Stimulated activated CD8-positive, alpha-beta memory T cell treated with anti-CD3 and anti-CD28 coated beads, Interleukin-12 subunit alpha, Interleukin-12 subunit beta, amount 100 ng/mL, for 24 hours (primary cell): ENCODE results near the gene TUBB2B.

Source experiments
- DNase-seq: peaks from one replicate; pipeline ENCODE4 v3.0.0-alpha.2; 2020; ENCODE audit errors: extremely low read depth

Gene TUBB2B

DNA sequence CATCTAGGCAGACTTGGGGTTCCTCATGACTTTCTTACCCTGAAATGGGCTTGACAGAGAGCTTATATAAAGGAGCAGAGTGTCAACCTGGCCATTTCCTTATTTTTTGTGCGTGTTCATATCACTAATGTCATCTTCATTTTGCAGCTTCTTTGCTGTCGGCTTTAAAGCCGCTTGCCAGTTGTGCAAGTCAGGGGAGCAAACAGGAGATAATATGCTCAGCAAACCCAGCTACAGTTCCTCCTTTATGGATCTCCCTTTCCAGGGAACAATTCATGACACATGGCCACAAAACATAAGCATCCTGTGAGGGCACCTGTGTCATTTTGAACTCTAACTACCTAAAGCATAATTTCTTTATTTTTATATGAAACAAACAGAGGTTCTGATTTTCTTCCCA, 6.5 kb upstream of the TUBB2B start:
- DNase-seq = no peak

GRCh38 chr6:3233321-3233720, 5.9 kb upstream of the TUBB2B start:
- no peak for DNase-seq

- DNase-seq = no peak
Observed at GRCh38 chr6:3232017-3232945, 4.8 kb upstream of the TUBB2B start.

- DNase-seq = no peak
Observed at GRCh38 chr6:3231247-3232016, 4.0 kb upstream of the TUBB2B start.

GRCh38 chr6:3230900-3231246, 3.4 kb upstream of the TUBB2B start:
- no peak for DNase-seq

DNA sequence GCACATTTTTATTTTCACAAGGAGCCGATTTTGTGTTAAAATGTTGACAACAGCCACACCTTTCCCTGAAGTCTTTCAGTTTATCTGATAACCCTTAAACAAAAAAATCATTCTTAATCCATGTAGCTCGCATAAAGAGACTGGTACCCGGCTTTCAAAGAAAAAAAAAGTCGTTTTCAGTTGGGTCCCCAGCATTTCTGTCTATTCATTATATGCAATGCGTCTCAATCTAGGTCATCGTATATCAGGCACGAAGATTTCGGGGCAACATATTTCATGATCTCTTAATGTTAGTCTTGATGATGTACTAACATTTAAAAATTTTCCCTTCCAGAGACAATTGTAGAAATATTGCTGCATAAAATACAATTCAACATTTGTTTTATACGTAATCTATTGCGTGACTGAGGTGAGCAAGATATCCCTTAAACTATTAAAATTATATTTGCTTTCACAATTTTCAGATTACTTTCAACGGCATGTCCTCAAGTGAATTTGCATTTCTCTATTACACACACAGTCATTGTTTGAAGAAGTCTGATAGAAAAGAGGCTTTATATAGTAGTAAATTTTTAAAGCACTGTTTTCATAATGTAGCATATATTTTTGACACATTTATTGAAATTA, 2.9 kb upstream of the TUBB2B start:
- DNase-seq = no peak

- peak; percentile 11 for DNase-seq
Observed at GRCh38 chr6:3229566-3230178, 2.2 kb upstream of the TUBB2B start.

DNA sequence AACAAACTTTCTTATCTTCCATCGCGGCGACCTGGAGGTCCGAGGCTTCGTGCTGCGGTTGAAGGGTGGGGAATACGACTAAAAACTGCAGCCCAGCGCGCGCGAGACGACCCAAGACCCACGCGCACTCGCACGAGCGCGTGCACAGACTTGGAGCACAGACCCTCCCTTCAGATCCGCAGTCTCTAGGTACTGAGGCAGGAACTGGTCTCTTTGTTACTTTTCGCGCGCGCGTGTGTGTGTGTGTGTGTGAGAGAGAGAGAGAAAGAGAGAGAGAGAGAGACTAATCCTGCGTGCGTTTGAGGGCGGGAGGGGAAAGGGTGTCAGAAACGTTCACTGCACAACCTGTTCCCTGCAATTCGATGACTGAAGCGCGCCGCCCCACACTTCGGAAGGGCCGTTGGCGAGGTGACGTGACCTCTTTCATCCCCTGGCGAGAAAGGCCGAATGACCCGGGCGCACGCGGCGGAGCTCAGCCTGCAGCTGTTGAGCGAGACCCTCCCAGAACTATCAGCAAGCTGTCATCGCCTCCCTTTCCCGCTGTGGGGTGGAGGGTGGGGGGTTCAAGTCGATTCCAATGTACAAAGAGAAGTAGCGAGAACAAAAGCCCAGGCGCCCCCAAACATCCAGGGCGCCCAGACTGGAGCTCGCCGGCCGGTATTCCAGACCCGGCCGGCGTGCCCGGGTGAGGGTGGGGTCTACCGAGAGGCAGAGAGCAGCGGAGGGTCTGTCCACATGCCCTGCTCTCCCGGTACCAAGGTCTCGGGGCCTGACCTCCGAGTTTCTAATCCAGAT, 1.5 kb upstream of the TUBB2B start:
- DNase-seq = no peak

GRCh38 chr6:3228046-3228671, 706 bp upstream of the TUBB2B start:
- no peak for DNase-seq

DNA sequence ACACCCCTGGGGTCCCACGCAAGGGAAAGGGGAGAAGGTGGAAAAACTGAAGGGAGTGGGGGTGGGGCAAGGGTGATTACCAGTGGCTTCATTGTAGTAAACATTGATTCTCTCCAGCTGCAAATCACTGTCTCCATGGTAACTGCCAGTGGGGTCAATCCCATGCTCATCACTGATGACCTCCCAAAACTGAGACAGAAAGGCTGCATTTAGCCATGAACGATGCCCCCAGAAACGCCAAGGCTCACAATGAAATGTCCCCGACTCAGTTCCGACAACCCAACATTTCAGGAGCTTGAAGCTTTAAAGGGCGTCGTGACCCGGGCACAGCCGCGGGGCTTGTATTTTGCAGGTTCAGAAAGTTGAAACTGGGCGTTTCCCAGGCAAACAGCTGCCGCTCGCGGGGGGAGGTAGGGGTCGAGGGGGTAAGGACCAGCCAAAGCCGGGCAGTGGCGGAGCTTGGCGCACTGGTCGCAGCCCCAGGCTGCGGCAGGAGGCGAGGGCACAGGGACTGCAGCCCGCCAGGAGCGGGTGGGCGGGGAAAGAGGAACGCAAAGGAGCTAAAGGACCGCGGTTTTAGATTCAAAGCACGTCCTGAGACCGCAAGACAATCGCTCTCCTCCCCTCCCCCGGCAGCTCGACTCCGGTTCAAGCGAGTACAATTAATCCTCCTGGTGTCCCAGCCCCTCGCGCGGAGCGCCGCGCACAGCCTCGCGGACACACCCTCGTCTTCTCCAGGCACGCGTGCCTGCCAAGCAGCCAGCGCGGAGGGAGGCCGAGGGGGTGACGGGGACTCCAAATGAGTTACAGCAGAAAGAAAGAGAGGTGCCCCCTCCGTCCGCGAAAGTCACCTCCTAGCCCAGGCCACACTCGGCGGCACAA, 731 bp downstream of the TUBB2B start:
- no peak for DNase-seq

DNA sequence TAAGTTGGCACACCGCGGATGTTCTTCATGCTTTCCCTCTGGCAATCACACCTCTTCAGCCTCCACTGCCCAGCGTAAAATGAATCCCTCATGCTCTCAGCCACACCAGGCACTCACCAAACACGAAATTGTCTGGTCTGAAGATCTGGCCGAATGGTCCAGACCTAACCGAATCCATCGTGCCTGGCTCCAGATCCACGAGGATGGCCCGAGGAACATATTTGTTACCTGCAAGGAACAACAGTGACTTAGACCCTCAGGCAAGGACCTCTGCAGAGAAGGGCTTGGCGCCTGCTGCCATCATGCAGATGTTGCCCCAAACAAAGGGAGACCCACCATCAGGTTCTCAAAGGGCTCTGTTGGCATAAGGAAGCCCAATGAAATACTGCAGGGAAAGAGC, 1.4 kb downstream of the TUBB2B start:
- no peak for DNase-seq

DNA sequence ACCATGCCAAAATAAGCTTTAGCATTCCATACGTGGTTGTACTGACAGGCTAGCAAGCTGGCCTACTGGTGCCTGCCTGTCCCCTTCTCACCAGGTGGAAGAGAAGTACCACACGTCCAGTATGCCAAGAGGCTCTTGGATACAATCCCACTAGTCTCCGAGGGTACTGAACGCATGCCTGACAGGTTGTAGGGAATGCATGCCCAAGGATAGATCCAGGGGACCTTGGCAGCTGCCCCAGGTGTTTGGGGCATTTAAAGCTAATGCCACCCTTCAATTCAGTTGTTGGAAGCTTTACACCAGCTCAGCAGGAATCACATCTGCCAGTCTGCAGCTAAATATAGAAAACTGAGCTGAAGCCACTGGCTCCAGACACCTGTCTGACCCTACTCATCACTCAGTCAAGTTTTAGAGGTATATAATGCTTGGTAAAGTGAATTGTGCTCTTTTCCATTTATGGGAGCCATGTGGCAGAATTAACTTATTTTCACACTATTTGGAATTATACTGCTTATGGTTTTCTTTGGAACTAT, 4.9 kb downstream of the TUBB2B start:
- no peak for DNase-seq

DNA sequence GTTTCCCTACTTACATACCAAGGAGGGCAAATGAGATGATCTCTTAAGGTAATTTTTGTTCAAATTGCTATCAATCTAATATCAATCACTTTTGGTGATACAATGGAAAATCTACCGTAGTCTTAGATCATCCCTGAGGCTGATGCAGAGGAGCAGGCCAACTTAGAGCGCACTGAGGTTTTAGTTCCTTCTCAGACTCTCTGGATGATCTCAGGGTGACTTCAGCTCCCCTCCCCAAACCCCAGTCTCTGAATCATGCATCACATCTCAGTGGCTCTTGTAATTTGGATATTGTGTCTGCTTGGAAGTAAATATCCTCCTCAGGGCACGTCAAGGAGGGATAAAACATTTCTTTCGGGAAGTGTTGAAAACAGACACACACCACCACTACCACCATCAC, 5.9 kb downstream of the TUBB2B start:
- DNase-seq = no peak

DNA sequence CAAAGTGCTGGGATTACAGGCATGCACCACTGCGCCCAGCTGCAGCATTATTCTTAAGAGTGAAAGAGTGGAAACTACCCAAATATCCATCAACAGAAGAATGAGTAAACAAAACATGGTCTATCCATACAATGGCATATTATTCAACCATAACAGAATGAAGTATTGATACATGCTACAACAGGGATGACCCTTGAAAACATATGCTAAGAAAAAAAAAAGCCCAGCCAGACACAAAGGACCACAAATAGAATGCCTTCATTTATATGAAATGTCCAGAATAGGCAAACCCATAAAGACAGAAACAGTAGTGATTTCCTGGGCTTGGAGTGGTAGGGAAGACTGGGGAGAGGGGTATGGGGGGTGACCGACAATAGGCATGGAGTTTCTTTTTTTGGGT, 7.1 kb downstream of the TUBB2B start:
- DNase-seq = no peak

DNA sequence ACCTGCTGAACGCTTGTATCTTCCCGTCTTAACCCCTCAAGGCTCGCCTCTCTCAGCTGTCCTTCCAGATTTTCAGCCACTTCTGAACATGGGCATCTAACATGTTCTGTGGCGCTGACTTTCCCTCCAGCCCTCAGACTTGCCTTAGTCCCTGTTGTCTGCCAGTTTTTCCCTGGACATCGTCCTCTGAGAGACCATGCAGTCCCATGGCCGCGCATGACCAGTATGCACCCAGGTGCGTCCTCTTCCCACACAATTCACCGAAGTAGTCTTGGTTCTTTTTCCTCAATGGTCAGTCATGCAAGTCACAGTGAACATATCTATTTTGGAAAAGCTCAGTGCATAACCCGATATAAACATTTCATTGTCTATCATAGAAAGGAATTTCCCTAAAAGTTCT, 9.2 kb downstream of the TUBB2B start:
- no peak for DNase-seq

DNA sequence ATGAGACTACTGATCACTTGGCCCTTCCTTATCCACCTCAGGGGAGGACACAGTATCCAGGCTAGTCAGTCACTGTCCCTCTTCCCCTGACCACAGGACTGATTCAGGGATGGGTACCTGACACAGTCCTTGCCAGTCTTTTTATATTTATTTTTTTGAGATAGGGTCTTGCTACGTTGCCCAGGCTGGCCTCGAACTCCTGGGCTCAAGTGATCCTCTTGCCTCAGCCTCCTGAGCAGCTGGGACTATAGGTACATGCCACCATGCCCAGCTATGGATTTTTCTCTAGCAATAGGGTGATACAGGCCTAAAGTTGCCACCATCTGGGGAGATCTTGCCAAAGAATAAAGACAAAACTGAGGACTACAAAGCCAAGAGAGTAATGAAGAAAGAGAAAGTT, 10.2 kb downstream of the TUBB2B start:
- DNase-seq = no peak

- DNase-seq = no peak
Observed at GRCh38 chr6:3214898-3215297, 12.6 kb downstream of the TUBB2B start.

DNA sequence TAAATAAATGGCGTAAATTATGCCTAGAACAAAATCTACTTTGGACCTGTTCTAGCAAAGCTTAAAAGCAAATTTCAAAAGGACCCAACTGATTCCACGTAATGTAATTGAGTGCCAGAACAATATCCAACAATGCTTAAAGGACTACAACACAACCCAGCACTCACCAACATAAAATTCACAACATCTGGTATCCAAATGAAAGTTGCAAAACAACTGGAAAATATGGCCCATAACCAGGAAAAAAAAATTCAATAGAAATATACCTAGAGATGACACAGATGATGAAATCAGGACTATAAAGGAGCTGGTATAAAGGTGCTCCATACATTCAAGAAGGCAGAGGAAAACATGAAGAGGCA, 14.1 kb downstream of the TUBB2B start:
- DNase-seq = no peak

DNA sequence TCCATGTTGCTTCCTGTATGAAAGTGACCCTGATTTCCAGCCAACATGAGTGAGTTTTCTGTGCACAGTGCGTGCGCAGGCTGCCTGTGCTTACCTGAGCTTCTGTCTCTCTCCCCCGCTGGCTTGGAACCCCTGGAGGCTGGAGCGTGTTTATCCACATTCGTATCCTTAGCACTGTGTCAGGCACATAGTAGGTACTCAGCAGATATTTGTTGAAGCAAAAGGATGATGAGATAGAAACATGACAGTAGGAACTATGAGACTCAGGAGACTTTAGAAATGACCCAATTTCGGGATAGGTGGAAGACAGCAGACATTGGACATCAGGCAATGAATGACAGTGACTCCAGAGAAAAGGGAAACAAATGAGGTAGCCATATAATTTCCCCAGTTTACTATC, 15.2 kb downstream of the TUBB2B start:
- no peak for DNase-seq

- no peak for DNase-seq
Observed at GRCh38 chr6:3211681-3212080, 15.8 kb downstream of the TUBB2B start.
